Activated effector memory CD4-positive, alpha-beta T cell treated with anti-CD3 and anti-CD28 coated beads, Interleukin-2, amount 50 U/mL, for 16 hours (primary cell): ENCODE results near the gene ADAMTS7.

Source experiments
- DNase-seq: peaks from one replicate; pipeline ENCODE4 v3.0.0-alpha.2; 2020

The ADAMTS7 gene

GRCh38 chr15:78714890-78715289, 96.4 kb downstream of the ADAMTS7 start:
- DNase-seq: no peak

- DNase-seq: no peak
These were observed 98.3 kb downstream of the ADAMTS7 start for GRCh38 chr15:78712797-78713515.

GRCh38 chr15:78711638-78712037, 99.6 kb downstream of the ADAMTS7 start:
- DNase-seq: no peak

GRCh38 chr15:78709263-78709882, 101.9 kb downstream of the ADAMTS7 start:
- DNase-seq: peak; percentile 87
